Chondrocyte (in vitro differentiated cells): ENCODE measurements around the gene NAALADL2. TPM values are rescaled to one million over a fixed set of nuclear protein-coding genes. Genes with fewer than 3 reads are reported as not detected.

Experiments
- DNase-seq: peaks from one replicate; pipeline ENCODE4 v3.0.0; 2021; ENCODE audit warnings: mixed read lengths, low spot score
- H3K27ac Mint-ChIP-seq: one replicate; pipeline ENCODE4 v1.8.0; 2021; ENCODE audit warnings: mild to moderate bottlenecking, moderate library complexity, mixed read lengths; ENCODE audit not compliant: unreplicated experiment
- H3K27me3 Mint-ChIP-seq: 2 replicates; pipeline ENCODE4 v1.8.0; 2021; ENCODE audit warnings: low read depth, mixed read lengths
- H3K36me3 Mint-ChIP-seq: 2 replicates; pipeline ENCODE4 v1.8.0; 2021; ENCODE audit warnings: low read depth, mixed read lengths
- H3K4me1 Mint-ChIP-seq: 2 replicates; pipeline ENCODE4 v1.8.0; 2021; ENCODE audit warnings: low read depth, mild to moderate bottlenecking, mixed read lengths
- H3K4me3 Mint-ChIP-seq: one replicate; pipeline ENCODE4 v1.8.0; 2021; ENCODE audit warnings: mild to moderate bottlenecking, moderate library complexity, mixed read lengths; ENCODE audit not compliant: unreplicated experiment
- H3K9me3 Mint-ChIP-seq: 2 replicates; pipeline ENCODE4 v1.8.0; 2021; ENCODE audit warnings: low read depth, mixed read lengths
- CTCF ChIP-seq: fragments of 200-600 bp; sonication (generic); IDR thresholded peaks from 2 replicates; pipeline ENCODE4 v1.5.0; 2021; ENCODE audit warnings: antibody characterized with exemption, mild to moderate bottlenecking, moderate library complexity
- total RNA-seq: library from RNA; stranded (reverse); gene quantifications from 3 replicates; pipeline ENCODE4 v1.2.1, GENCODE V29; 2021

The NAALADL2 gene
- total RNA-seq, 1 donor from 2014 or later = 8.0 TPM

GRCh38 chr3:175088766-175089380 is 229.7 kb downstream of the NAALADL2 start:
- no peaks in the 10 kb centered on the region for H3K27me3 Mint-ChIP-seq
- H3K36me3 Mint-ChIP-seq = no peaks in the 10 kb centered on the region
- H3K4me3 Mint-ChIP-seq = no peak overlapping the region
- TF ChIP-seq CTCF = no peak
- peaks cover 2% of the 10 kb centered on the region for H3K4me1 Mint-ChIP-seq
- no peak for DNase-seq
- no peaks in the 10 kb centered on the region for H3K9me3 Mint-ChIP-seq
- H3K27ac Mint-ChIP-seq = no peak overlapping the region

GRCh38 chr3:175091426-175092114 is 232.4 kb downstream of the NAALADL2 start:
- Mint-ChIP-seq H3K27ac (no peak overlapping the region), H3K4me1 (peaks cover 7% of the 10 kb centered on the region), H3K9me3 (no peaks in the 10 kb centered on the region), H3K4me3 (no peak overlapping the region), H3K27me3 (no peaks in the 10 kb centered on the region), H3K36me3 (no peaks in the 10 kb centered on the region)
- DNase-seq = no peak
- TF ChIP-seq CTCF = no peak

GRCh38 chr3:175093748-175094147 is 234.6 kb downstream of the NAALADL2 start:
- Mint-ChIP-seq H3K27me3 (no peaks in the 10 kb centered on the region), H3K27ac (no peak overlapping the region), H3K4me1 (peaks cover 7% of the 10 kb centered on the region), H3K9me3 (no peaks in the 10 kb centered on the region), H3K4me3 (no peak overlapping the region), H3K36me3 (no peaks in the 10 kb centered on the region)
- no peak for DNase-seq
- TF ChIP-seq CTCF = no peak

GRCh38 chr3:175094344-175094743 is 235.2 kb downstream of the NAALADL2 start:
- no peaks in the 10 kb centered on the region for H3K36me3 Mint-ChIP-seq
- H3K27ac Mint-ChIP-seq = no peak overlapping the region
- H3K4me1 Mint-ChIP-seq = peaks cover 7% of the 10 kb centered on the region
- H3K9me3 Mint-ChIP-seq = no peaks in the 10 kb centered on the region
- H3K27me3 Mint-ChIP-seq = no peaks in the 10 kb centered on the region
- DNase-seq = no peak
- no peak for TF ChIP-seq CTCF
- no peak overlapping the region for H3K4me3 Mint-ChIP-seq

- Mint-ChIP-seq H3K27ac (no peak overlapping the region), H3K9me3 (no peaks in the 10 kb centered on the region), H3K27me3 (no peaks in the 10 kb centered on the region), H3K36me3 (no peaks in the 10 kb centered on the region), H3K4me1 (peaks cover 7% of the 10 kb centered on the region), H3K4me3 (no peak overlapping the region)
- no peak for DNase-seq
- no peak for TF ChIP-seq CTCF
Measured at GRCh38 chr3:175098644-175099043, 239.5 kb downstream of the NAALADL2 start.
